WTC11 (cell line): ENCODE measurements around the gene RAPGEF1.

Source experiments
- ATF2 ChIP-seq: sonication (generic); formaldehyde crosslinking; IDR thresholded peaks from 2 replicates; pipeline ENCODE4 v1.8.1; 2022; ENCODE audit warnings: low read depth, missing genetic modification reagents, borderline replicate concordance
- CTCF ChIP-seq: fragments of 200-600 bp; IDR thresholded peaks from 2 replicates; pipeline ENCODE4 v1.8.0; 2022; ENCODE audit warnings: antibody characterized with exemption
- JUN ChIP-seq: sonication (generic); formaldehyde crosslinking; IDR thresholded peaks from 2 replicates; pipeline ENCODE4 v1.8.0; 2023; ENCODE audit warnings: mild to moderate bottlenecking, missing genetic modification reagents
- MAX ChIP-seq: sonication (generic); formaldehyde crosslinking; IDR thresholded peaks from 2 replicates; pipeline ENCODE4 v1.8.0; 2022; ENCODE audit warnings: mild to moderate bottlenecking, missing genetic modification reagents
- MYBL2 ChIP-seq: sonication (generic); formaldehyde crosslinking; IDR thresholded peaks from 2 replicates; pipeline ENCODE4 v1.8.1; 2023; ENCODE audit warnings: mild to moderate bottlenecking, moderate library complexity, missing genetic modification reagents
- NFYB ChIP-seq: sonication (generic); formaldehyde crosslinking; conservative IDR thresholded peaks from 2 replicates; pipeline ENCODE4 v1.8.0; 2022; ENCODE audit warnings: low read depth, missing genetic modification reagents
- NR2C2 ChIP-seq: sonication (generic); formaldehyde crosslinking; IDR thresholded peaks from 2 replicates; pipeline ENCODE4 v1.8.0; 2022; ENCODE audit warnings: mild to moderate bottlenecking, missing genetic modification reagents
- SP1 ChIP-seq: sonication (generic); formaldehyde crosslinking; conservative IDR thresholded peaks from 2 replicates; pipeline ENCODE4 v1.8.1; 2022; ENCODE audit warnings: missing genetic modification reagents
- TCF7 ChIP-seq: sonication (generic); formaldehyde crosslinking; IDR thresholded peaks from 2 replicates; pipeline ENCODE4 v1.8.0; 2022; ENCODE audit warnings: mild to moderate bottlenecking, low read depth, missing genetic modification reagents, moderate library complexity
- ZNF121 ChIP-seq: sonication (generic); formaldehyde crosslinking; IDR thresholded peaks from 2 replicates; pipeline ENCODE4 v1.8.0; 2023; ENCODE audit warnings: missing genetic modification reagents
- ZNF263 ChIP-seq: sonication (generic); formaldehyde crosslinking; IDR thresholded peaks from 2 replicates; pipeline ENCODE4 v1.8.1; 2022; ENCODE audit warnings: low read depth, mild to moderate bottlenecking, moderate library complexity, missing genetic modification reagents
- TF ChIP-seq, protein P1 (sequence below): sonication (generic); formaldehyde crosslinking; conservative IDR thresholded peaks from 2 replicates; pipeline ENCODE4 v1.8.1; 2023; ENCODE audit warnings: mild to moderate bottlenecking, low read depth, missing genetic modification reagents, moderate library complexity
- TF ChIP-seq, protein P2 (sequence below): sonication (generic); formaldehyde crosslinking; IDR thresholded peaks from 2 replicates; pipeline ENCODE4 v1.8.1; 2023; ENCODE audit warnings: mild to moderate bottlenecking, missing genetic modification reagents

GRCh38 chr9:131618071-131618479, 121.8 kb downstream of the RAPGEF1 start:
- no peak for TF ChIP-seq CTCF
- TF ChIP-seq, protein P1, sequence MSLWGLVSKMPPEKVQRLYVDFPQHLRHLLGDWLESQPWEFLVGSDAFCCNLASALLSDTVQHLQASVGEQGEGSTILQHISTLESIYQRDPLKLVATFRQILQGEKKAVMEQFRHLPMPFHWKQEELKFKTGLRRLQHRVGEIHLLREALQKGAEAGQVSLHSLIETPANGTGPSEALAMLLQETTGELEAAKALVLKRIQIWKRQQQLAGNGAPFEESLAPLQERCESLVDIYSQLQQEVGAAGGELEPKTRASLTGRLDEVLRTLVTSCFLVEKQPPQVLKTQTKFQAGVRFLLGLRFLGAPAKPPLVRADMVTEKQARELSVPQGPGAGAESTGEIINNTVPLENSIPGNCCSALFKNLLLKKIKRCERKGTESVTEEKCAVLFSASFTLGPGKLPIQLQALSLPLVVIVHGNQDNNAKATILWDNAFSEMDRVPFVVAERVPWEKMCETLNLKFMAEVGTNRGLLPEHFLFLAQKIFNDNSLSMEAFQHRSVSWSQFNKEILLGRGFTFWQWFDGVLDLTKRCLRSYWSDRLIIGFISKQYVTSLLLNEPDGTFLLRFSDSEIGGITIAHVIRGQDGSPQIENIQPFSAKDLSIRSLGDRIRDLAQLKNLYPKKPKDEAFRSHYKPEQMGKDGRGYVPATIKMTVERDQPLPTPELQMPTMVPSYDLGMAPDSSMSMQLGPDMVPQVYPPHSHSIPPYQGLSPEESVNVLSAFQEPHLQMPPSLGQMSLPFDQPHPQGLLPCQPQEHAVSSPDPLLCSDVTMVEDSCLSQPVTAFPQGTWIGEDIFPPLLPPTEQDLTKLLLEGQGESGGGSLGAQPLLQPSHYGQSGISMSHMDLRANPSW, result no peak
- no peak for TF ChIP-seq SP1 (CRISPR knock-in tag)
- no peak for TF ChIP-seq TCF7
- TF ChIP-seq ATF2, result no peak
- no peak for TF ChIP-seq NFYB (CRISPR knock-in tag)
- TF ChIP-seq ZNF121 (CRISPR knock-in tag), result no peak
- no peak for TF ChIP-seq MAX (CRISPR knock-in tag)
- TF ChIP-seq MYBL2 (CRISPR knock-in tag), result no peak
- TF ChIP-seq, protein P2, sequence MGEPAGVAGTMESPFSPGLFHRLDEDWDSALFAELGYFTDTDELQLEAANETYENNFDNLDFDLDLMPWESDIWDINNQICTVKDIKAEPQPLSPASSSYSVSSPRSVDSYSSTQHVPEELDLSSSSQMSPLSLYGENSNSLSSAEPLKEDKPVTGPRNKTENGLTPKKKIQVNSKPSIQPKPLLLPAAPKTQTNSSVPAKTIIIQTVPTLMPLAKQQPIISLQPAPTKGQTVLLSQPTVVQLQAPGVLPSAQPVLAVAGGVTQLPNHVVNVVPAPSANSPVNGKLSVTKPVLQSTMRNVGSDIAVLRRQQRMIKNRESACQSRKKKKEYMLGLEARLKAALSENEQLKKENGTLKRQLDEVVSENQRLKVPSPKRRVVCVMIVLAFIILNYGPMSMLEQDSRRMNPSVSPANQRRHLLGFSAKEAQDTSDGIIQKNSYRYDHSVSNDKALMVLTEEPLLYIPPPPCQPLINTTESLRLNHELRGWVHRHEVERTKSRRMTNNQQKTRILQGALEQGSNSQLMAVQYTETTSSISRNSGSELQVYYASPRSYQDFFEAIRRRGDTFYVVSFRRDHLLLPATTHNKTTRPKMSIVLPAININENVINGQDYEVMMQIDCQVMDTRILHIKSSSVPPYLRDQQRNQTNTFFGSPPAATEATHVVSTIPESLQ (CRISPR knock-in tag), result no peak
- TF ChIP-seq NR2C2 (CRISPR knock-in tag), result no peak
- TF ChIP-seq ZNF263 (CRISPR knock-in tag), result no peak
- no peak for TF ChIP-seq JUN (CRISPR knock-in tag)
